C4-2B (cell line): Measurements from ENCODE around the gene WSB2.

ENCODE experiments used
- ZFX ChIP-seq: fragments of 450-650 bp; IDR thresholded peaks from 2 replicates; pipeline ENCODE4 v1.6.1; 2017
- TF ChIP-seq, protein P1 (sequence below): fragments of 450-650 bp; conservative IDR thresholded peaks from 2 replicates; pipeline ENCODE4 v1.5.1; 2017; ENCODE audit warnings: mild to moderate bottlenecking

DNA sequence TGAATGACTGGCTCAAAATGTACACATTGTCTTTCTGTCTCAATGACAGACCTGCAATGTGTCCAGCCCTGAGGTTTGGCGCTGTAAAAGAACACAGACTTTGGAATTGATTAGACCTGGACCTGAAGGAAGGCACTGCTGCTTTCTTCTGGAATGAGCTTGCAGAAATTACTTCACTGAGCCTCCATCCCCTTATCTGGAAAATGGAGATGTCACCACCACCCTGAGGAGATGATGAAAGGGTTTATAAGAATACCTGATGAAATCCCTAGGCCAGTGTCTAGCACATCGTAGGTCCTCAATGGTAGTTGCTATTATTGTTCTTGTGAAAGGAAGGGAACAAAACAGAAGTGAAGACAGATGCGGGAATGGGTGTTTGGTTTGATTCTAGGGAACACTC is 9.7 kb upstream of the WSB2 start:
- TF ChIP-seq, protein P1, sequence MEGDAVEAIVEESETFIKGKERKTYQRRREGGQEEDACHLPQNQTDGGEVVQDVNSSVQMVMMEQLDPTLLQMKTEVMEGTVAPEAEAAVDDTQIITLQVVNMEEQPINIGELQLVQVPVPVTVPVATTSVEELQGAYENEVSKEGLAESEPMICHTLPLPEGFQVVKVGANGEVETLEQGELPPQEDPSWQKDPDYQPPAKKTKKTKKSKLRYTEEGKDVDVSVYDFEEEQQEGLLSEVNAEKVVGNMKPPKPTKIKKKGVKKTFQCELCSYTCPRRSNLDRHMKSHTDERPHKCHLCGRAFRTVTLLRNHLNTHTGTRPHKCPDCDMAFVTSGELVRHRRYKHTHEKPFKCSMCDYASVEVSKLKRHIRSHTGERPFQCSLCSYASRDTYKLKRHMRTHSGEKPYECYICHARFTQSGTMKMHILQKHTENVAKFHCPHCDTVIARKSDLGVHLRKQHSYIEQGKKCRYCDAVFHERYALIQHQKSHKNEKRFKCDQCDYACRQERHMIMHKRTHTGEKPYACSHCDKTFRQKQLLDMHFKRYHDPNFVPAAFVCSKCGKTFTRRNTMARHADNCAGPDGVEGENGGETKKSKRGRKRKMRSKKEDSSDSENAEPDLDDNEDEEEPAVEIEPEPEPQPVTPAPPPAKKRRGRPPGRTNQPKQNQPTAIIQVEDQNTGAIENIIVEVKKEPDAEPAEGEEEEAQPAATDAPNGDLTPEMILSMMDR = no peak
- TF ChIP-seq ZFX = no peak
